ENCODE results near the gene HELZ. TPM values are rescaled to one million over a fixed set of nuclear protein-coding genes. Genes with fewer than 3 reads are reported as not detected.

Gene HELZ
- polyA plus RNA-seq, 1 of the 3 experiments (the other 2 are of a cell fraction) = 4.3 TPM

DNA sequence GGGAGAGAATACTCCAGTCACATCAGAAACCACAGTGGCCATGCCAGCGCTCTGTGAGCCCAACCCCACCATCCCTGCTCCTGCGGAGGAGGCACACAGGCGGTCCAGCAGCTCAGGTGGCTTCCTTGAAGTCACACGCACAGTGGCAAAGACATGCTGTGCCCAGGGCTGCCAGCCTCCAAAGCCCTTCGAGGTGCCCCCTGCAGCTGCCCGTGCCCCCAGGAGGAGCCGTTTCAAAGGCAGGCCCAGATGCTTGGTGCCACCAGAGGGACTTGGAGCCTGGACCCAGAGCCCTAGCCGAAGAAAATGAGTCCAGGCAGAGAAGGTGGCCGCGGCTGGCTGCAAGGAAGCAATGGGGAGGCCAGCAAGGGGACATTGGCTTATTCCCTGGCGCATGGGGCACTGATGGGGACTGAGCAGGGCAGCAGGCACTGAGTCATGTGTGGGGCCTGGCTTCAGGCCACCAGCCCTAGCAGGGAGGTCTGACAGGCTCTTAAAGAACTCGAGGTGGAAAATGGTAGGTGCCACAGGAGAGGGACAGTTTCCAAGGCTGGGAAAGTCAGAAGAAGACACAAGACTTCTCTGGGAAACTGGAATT lies 217.9 kb downstream of the HELZ start:
- POLR2A ChIA-PET = no interaction called here
- 85% methylated on average over 11 of the region's 12 CpGs for WGBS (ENCODE audit: low lambda C conversion rate)
- no peaks in the 10 kb centered on the region for H3K9me2 ChIP-seq

DNA sequence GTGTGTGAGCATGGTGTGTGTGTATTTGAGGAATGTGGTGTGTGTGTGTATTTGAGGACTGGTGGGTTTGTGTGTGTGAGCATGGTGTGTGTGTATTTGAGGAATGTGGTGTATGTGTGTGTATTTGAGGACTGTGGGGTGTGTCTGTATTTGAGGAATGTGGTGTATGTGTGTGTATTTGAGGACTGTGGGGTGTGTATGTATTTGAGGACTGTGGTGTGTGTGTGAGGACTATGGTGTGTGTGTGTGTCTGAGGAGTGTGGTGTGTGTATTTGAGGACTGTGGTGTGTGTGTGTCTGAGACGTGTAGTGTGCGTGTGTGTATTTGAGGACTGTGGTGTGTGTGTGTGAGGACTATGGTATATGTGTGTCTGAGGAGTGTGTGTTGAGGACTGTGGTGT lies 218.7 kb downstream of the HELZ start:
- H3K4me3 ChIP-seq (ENCODE audit: low read depth in 2 of 2, low read length in 1 of 2) = no peak overlapping the region
- no peak for DNase-seq
- H3K36me3 ChIP-seq (replicated peaks in 1 of 2; ENCODE audit: control insufficient read depth in 1 of 2, insufficient read depth in 2 of 2, low read length in 1 of 2) = no peaks in the 10 kb centered on the region
- H4K20me1 ChIP-seq (ENCODE audit: insufficient read depth) = no peaks in the 10 kb centered on the region
- TF ChIP-seq, protein P1, sequence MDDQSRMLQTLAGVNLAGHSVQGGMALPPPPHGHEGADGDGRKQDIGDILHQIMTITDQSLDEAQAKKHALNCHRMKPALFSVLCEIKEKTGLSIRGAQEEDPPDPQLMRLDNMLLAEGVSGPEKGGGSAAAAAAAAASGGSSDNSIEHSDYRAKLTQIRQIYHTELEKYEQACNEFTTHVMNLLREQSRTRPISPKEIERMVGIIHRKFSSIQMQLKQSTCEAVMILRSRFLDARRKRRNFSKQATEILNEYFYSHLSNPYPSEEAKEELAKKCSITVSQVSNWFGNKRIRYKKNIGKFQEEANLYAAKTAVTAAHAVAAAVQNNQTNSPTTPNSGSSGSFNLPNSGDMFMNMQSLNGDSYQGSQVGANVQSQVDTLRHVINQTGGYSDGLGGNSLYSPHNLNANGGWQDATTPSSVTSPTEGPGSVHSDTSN (IDR thresholded peaks at IDR 0.05) = no peak
- TF ChIP-seq RXRA (IDR thresholded peaks at IDR 0.05; ENCODE audit: borderline replicate concordance, low read depth) = no peak
- no peak for TF ChIP-seq YY1 (IDR thresholded peaks at IDR 0.05; ENCODE audit: low read depth)
- no peak for TF ChIP-seq JUND (IDR thresholded peaks at IDR 0.05)
- TF ChIP-seq, protein P2, sequence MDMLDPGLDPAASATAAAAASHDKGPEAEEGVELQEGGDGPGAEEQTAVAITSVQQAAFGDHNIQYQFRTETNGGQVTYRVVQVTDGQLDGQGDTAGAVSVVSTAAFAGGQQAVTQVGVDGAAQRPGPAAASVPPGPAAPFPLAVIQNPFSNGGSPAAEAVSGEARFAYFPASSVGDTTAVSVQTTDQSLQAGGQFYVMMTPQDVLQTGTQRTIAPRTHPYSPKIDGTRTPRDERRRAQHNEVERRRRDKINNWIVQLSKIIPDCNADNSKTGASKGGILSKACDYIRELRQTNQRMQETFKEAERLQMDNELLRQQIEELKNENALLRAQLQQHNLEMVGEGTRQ (IDR thresholded peaks at IDR 0.05; ENCODE audit: borderline replicate concordance, low read depth, low read length) = no peak
- TF ChIP-seq, protein P3, sequence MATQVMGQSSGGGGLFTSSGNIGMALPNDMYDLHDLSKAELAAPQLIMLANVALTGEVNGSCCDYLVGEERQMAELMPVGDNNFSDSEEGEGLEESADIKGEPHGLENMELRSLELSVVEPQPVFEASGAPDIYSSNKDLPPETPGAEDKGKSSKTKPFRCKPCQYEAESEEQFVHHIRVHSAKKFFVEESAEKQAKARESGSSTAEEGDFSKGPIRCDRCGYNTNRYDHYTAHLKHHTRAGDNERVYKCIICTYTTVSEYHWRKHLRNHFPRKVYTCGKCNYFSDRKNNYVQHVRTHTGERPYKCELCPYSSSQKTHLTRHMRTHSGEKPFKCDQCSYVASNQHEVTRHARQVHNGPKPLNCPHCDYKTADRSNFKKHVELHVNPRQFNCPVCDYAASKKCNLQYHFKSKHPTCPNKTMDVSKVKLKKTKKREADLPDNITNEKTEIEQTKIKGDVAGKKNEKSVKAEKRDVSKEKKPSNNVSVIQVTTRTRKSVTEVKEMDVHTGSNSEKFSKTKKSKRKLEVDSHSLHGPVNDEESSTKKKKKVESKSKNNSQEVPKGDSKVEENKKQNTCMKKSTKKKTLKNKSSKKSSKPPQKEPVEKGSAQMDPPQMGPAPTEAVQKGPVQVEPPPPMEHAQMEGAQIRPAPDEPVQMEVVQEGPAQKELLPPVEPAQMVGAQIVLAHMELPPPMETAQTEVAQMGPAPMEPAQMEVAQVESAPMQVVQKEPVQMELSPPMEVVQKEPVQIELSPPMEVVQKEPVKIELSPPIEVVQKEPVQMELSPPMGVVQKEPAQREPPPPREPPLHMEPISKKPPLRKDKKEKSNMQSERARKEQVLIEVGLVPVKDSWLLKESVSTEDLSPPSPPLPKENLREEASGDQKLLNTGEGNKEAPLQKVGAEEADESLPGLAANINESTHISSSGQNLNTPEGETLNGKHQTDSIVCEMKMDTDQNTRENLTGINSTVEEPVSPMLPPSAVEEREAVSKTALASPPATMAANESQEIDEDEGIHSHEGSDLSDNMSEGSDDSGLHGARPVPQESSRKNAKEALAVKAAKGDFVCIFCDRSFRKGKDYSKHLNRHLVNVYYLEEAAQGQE (IDR thresholded peaks at IDR 0.05; ENCODE audit: low read depth, low read length) = no peak
- no peak for TF ChIP-seq TCF12 (IDR thresholded peaks at IDR 0.05)
- H3K9me3 ChIP-seq = no peaks in the 10 kb centered on the region
- no peak overlapping the region for H2AFZ ChIP-seq (ENCODE audit: low read depth)
- peaks cover 0 to 15% of the 10 kb centered on the region in 2 experiments; a peak in 1 of 4 replicates for H3K4me1 ChIP-seq (ENCODE audit: control insufficient read depth in 1 of 2, insufficient read depth in 2 of 2, low read depth in 1 of 2, low read length in 1 of 2)
- H3K4me2 ChIP-seq = no peak overlapping the region
- 94% methylated on average over 2 of the region's 2 CpGs for WGBS (ENCODE audit: low lambda C conversion rate)
- no peak overlapping the region for H3K27ac ChIP-seq (ENCODE audit: low read depth in 2 of 2, low read length in 1 of 2)
- ChIA-PET CTCF (no interaction called here), POLR2A (no interaction called here)
- no peaks in the 10 kb centered on the region for H3K27me3 ChIP-seq (ENCODE audit: insufficient read depth)
- no peaks in the 10 kb centered on the region for H3K79me2 ChIP-seq (ENCODE audit: insufficient read depth)
- no peak overlapping the region for H3K9ac ChIP-seq
- H3F3A ChIP-seq (replicated peaks; ENCODE audit: insufficient read depth) = no peaks in the 10 kb centered on the region
- H3K9me2 ChIP-seq = no peaks in the 10 kb centered on the region

More for the DNA sequence above, 217.9 kb downstream of the HELZ start:
- Histone ChIP-seq H3K9ac (no peak overlapping the region), H3K79me2 (ENCODE audit: insufficient read depth) (no peaks in the 10 kb centered on the region), H3K4me2 (no peak overlapping the region), H3K4me1 (ENCODE audit: control insufficient read depth in 1 of 2, insufficient read depth in 2 of 2, low read depth in 1 of 2, low read length in 1 of 2) (peaks cover 0 to 7% of the 10 kb centered on the region in 2 experiments; a peak in 1 of 4 replicates), H4K20me1 (ENCODE audit: insufficient read depth) (no peaks in the 10 kb centered on the region), H3K9me3 (no peaks in the 10 kb centered on the region), H3F3A (replicated peaks; ENCODE audit: insufficient read depth) (no peaks in the 10 kb centered on the region), H2AFZ (ENCODE audit: low read depth) (no peak overlapping the region), H3K4me3 (ENCODE audit: low read depth in 2 of 2, low read length in 1 of 2) (no peak overlapping the region), H3K36me3 (replicated peaks in 1 of 2; ENCODE audit: control insufficient read depth in 1 of 2, insufficient read depth in 2 of 2, low read length in 1 of 2) (no peaks in the 10 kb centered on the region), H3K27ac (ENCODE audit: low read depth in 2 of 2, low read length in 1 of 2) (peak overlapping the region in 1 of 2 experiments; percentile 4; a peak in 1 of 4 replicates), H3K27me3 (ENCODE audit: insufficient read depth) (no peaks in the 10 kb centered on the region)
- TF ChIP-seq MXI1 (IDR thresholded peaks at IDR 0.05; ENCODE audit: low read depth, low read length) (no peak), MEF2A (IDR thresholded peaks at IDR 0.05; ENCODE audit: borderline replicate concordance, low read depth) (no peak), SMC3 (IDR thresholded peaks at IDR 0.05; ENCODE audit: low read depth, low read length) (no peak), EP300 (IDR thresholded peaks at IDR 0.05; ENCODE audit: borderline replicate concordance in 1 of 2, low read depth in 1 of 2, low read length in 1 of 2) (no peak), RCOR1 (IDR thresholded peaks at IDR 0.05; ENCODE audit: low read length) (no peak), RAD21 (IDR thresholded peaks at IDR 0.05; ENCODE audit: low read length) (no peak), RXRA (IDR thresholded peaks at IDR 0.05; ENCODE audit: borderline replicate concordance, low read depth) (no peak), TAF1 (IDR thresholded peaks at IDR 0.05; ENCODE audit: borderline replicate concordance, low read depth, low read length) (no peak), NFIC (IDR thresholded peaks at IDR 0.05; ENCODE audit: borderline replicate concordance) (no peak), CHD2 (IDR thresholded peaks at IDR 0.05; ENCODE audit: low read length, partially characterized antibody) (no peak), JUND (IDR thresholded peaks at IDR 0.05) (no peak)
- TF ChIP-seq, protein P3 (IDR thresholded peaks at IDR 0.05; ENCODE audit: low read depth, low read length) = no peak
- DNase-seq = no peak
- CTCF ChIA-PET = interaction anchor here (0.9 to 1.6 kb wide), 2 partner anchors 12 to 126 kb away, joined by 3 read pairs; no protein-coding TSS in a partner anchor
